ENCODE data around the gene PPP1R3G.

- no peak for TF ChIP-seq CTCF (IDR thresholded peaks at IDR 0.05)
- TF ChIP-seq POLR2A (IDR thresholded peaks at IDR 0.05): no peak
Measured at GRCh38 chr6:5121479-5121878, 36.3 kb downstream of the PPP1R3G start.

All from adrenal gland (tissue), 5 donors.